A549 treated with Mapracorat at 1 μM for 4 hours (cell line): Measurements from ENCODE around the gene MOSPD2. TPM values are rescaled to one million over a fixed set of nuclear protein-coding genes. Genes with fewer than 3 reads are reported as not detected.

Experiments used
- total RNA-seq: library from RNA; stranded (reverse); fragments of 200-300 nt; extraction: Qiagen RNA extraction; gene quantifications from 5 replicates; pipeline ENCODE4 v1.2.3, GENCODE V29; 2022

Gene MOSPD2
- 7.1 to 9.4 TPM (median 8.4 TPM) in 5 replicates for total RNA-seq

DNA sequence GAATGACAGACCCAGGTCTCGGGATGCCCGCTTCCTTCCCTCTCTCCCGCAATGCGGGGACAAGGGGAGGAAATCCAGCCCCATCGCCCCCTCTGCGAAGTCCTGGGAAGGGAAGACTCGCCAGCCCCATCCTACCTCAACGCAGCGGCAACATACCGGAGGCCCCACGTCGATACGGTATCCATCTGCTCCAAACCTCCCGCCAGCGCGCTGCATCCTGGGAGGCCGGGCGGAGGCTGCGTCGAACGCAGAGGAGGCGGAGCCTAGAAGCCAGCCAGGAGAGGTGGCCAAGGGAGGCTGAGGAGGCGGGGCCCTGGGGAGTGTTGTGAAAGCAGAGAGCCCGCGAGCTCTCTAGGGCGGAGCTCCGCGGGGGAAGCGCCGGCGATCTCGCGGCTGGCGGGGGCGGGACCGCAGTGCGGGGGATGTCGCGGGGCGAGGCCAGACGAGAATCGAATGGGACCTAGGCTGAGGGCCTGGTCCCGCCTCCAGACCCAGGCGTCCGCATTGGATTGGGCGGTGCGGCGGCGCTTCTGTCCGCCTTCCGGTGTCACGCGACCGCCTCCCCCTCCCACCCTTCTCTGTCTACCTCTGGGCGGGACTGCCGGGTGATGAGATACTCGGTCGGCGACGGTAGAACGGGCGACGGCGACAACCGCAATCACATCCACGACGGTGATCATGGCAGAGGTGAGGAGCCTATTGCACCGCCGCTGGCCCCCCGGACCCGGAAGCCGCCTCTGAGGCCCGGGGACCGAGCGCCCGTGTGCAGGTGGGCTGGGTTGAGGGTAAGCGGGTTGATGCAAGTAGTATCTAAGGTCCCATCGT is at the start of gene MOSPD2, which contains the start of gene FANCB:
TSS of gene MOSPD2 (plus strand) at position 571 of the 825 bp plus-strand sequence. CDS start at position 679, 108 bp downstream.
TSS of gene FANCB (minus strand) at position 219 of the 825 bp plus-strand sequence. CDS start 7,559 bp downstream, outside the sequence.

Other genes with a start within 250 kb of the MOSPD2 start
- 2.6 to 4.2 TPM (median 3.1 TPM) in 5 replicates for gene FANCB, start 352 bp upstream of the MOSPD2 start, total RNA-seq